Astrocyte of the cerebellum (primary cell): ENCODE data around the gene TRAIP.
A peak's percentile ranks its signal among the peaks of the same experiment; 100 is the strongest.

ENCODE experiments used
- DNase-seq: peaks from one replicate; pipeline ENCODE4 v3.0.0-alpha.2; 2011; ENCODE audit warnings: low read depth
- H3K4me3 ChIP-seq: 2 replicates; pipeline ENCODE4 v1.5.1; 2011; ENCODE audit warnings: mild to moderate bottlenecking, low read depth, low read length, moderate library complexity
- in situ Hi-C: cut with HindIII; loops from 2 replicates; pipeline ENCODE4 v1.10.0; 2017; ENCODE audit warnings: low sequenced_read_pairs
- TF ChIP-seq, protein P1 (sequence below): IDR thresholded peaks from 2 replicates; pipeline ENCODE4 v1.5.1; 2012; ENCODE audit warnings: low read length, low read depth, moderate library complexity, mild to moderate bottlenecking; ENCODE audit errors: missing control alignments

TRAIP gene

DNA sequence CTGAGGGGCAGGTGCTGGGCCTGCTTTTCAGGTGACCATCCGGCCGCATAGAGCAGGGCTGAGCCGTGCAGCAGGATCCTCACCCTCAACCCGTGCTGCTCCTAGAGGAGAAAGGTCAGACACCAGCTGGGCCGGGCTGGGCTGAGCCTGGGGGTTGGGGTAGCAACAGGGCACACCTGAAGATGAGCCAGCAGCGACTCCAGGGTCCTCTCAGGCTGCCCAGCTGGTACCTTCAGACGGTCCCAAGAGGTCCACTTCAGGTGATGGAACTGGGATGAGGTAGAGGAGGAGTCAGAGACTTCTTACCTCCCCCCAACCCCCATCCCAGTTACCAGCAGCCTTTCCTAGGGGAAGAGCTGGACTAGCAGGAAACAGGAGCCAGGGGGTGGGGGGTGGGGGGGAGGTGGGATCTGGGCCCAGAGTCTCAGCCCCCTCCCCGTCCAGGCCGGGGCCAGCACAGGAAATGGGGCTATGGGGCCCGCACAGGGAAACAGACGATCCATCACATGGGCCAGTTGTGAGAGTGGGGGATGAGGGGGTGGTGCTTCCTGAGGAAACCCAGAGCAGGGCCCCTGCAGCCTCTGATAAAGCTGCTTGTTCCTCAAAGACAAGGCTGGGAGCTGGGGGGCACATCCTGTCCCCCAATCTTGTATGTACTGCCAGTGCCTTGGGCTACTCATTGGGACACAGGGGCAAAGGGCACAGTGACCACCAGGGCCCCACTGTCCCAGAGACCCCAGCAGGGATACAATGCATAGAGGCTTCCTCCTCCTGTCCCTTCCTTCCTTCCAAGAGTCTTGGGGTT is 50.3 kb downstream of the TRAIP start:
- H3K4me3 ChIP-seq: no peak overlapping the region
- DNase-seq: no peak
- in situ Hi-C loops: no loop called here
- TF ChIP-seq, protein P1, sequence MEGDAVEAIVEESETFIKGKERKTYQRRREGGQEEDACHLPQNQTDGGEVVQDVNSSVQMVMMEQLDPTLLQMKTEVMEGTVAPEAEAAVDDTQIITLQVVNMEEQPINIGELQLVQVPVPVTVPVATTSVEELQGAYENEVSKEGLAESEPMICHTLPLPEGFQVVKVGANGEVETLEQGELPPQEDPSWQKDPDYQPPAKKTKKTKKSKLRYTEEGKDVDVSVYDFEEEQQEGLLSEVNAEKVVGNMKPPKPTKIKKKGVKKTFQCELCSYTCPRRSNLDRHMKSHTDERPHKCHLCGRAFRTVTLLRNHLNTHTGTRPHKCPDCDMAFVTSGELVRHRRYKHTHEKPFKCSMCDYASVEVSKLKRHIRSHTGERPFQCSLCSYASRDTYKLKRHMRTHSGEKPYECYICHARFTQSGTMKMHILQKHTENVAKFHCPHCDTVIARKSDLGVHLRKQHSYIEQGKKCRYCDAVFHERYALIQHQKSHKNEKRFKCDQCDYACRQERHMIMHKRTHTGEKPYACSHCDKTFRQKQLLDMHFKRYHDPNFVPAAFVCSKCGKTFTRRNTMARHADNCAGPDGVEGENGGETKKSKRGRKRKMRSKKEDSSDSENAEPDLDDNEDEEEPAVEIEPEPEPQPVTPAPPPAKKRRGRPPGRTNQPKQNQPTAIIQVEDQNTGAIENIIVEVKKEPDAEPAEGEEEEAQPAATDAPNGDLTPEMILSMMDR: no peak

DNA sequence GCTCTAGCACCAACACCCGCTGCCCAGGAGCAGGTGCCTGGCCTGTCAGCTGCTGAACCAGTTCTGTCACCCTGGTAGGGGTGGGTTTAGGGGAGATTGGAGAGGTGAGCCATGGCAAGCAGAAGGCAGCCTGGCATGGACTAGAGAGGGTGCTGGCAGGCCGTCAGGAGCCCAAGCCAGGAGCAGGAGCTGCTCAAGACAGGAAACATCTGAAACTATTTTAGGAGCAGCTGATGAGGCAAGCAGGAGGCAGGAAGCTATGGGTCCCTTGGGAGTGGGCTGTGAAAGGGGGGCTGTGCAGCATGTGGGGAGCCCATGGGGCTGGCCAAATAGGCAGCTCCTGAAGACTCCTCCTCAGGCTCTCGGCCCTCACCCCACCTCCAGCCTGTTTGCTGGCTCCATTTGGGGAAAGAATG is 51.0 kb downstream of the TRAIP start:
- no peak for DNase-seq
- no peak overlapping the region for H3K4me3 ChIP-seq
- TF ChIP-seq, protein P1: no peak
- in situ Hi-C loops: no loop called here

DNA sequence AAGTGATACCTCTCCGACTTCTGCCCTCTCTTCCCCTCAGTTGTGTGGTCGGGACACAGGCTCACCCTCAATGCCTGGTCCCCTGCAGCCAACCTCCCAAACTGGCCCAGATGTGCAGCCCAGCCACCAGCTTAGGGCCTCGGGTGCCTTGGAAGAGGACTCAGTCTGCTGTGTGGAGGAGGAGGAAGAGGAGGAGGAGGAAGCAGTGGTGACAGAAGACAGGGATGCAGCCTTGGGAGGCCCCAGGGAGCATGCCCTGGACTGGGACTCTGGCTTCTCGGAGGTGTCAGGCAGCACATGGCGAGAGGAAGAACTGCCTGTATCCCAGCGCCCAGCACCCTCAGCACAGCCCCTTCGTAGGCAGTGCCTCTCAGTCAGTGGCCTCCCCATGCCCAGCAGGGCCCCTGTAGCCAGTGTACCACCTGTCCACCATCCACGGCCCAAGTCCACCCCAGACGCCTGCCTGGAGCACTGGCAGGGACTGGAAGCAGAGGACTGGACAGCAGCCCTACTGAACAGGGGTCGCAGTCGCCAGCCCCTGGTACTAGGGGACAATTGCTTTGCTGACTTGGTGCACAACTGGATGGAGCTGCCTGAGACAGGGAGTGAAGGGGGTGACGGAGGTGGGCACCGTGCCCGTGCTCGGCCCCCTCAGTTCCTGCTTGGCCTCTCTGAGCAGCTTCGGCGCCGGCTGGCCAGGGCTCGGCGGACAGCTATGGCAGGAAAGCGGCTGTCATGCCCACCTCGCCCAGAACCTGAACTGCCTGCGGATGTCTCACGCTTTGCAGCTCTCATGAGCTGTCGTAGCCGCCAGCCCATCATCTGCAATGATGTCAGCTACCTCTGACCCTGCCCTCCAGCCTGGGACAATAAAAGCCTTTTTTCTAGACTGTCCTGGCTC is 52.0 kb downstream of the TRAIP start:
- in situ Hi-C loops: no loop called here
- no peak for DNase-seq
- H3K4me3 ChIP-seq: peak overlapping the region; percentile 72
- TF ChIP-seq, protein P1: no peak

DNA sequence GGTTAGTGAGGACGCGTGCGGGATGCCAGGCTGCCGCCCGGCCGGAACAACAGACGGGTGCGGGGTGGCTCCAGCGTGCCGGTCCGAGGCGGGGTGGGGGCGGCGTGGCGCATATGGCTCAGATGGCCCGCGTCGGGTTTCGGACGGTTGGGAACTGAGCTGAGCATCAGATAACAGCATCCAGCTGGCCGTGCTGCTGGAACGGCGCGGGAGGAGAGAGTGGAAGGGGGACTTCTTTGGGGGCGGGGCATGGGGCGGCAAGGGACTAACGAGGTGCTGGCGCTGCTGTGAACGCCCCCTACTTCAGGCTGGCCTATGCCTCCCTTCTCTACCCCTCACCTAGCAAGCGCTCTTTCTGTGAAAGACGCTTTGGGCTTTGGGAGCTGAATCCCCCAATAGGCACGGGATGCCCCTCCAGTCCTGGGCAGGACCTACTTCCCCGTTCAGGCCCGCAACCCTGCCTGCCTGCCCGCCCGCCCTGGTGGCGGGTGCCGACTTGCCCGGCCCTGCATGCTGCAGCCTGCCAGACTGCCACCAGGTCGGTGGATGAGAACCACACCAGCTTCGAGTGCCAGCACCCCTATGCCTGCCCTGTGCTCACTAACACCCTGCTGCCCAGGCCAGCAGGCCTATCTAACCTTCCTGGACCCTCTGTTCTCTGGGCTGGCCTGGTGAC is 52.8 kb downstream of the TRAIP start:
- no peak for DNase-seq
- TF ChIP-seq, protein P1: no peak
- peak overlapping the region; percentile 72 for H3K4me3 ChIP-seq
- in situ Hi-C loops: no loop called here

DNA sequence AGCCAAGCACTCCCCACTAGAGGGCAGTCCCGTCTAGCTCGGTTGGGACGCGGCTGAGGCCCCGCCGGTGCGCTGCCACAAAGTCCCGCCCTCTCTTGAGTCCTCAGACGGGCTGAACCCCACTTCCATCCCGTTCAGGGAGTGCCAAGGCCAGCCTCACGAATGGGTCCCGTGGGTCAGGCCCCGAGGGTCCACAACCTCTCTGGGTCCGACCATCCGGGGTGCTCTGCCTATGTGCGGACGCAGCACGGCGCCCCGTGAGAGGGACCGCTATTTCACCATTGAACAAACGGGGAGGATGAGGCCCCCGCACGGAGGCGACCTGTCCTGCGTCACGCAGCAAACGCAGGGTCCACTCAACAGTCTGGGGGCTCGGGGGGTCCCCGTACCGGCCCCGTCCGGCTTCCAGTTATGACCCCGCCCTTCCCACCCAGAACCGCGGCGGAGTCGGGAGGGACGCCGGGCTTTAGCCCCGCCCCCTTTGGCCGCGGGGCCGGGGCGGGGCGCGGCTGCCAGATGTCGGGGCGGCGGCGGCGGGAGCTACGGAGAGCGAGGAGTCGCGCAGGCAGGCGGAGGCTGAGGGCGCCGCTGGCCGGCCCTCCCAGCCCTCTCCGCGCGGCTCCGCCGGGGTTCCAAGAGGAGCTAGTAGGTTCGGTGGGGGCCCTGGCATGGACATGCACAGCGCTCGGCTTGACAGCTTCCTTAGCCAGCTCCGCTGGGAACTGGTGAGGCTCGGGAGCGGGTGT is 53.5 kb downstream of the TRAIP start, which contains the start of gene INKA1:
Gene INKA1, plus strand, starts transcription at position 543 of the 746 bp plus-strand sequence. Its CDS starts 132 bp downstream, at position 675.
- in situ Hi-C loops: no loop called here
- TF ChIP-seq, protein P1: peak; percentile 85
- peak; percentile 53 for DNase-seq
- peak within 1 kb of the TSS; percentile 72 for H3K4me3 ChIP-seq
